A673 (cell line): ENCODE results near the gene RASAL2. TPM values are rescaled to one million over a fixed set of nuclear protein-coding genes. Genes with fewer than 3 reads are reported as not detected.

Experiments
- BruUV-seq: library from RNA; stranded (reverse); fragments of 400-500 nt; replicated peaks from 2 replicates; lab custom pipeline; 2021; lab: Mats Ljungman, UMichigan
- CTCF ChIA-PET: fragments of 300-600 bp; sonication (Branson Sonifier 250); formaldehyde crosslinking; loops from one replicate; lab custom pipeline; 2022; ENCODE audit warnings: antibody characterized with exemption; lab: Charles Lee
- POLR2A ChIA-PET: fragments of 300-600 bp; sonication (Branson Sonifier 250); formaldehyde crosslinking; loops from one replicate; lab custom pipeline; 2022; ENCODE audit warnings: antibody characterized with exemption; ENCODE audit not compliant: low non-redundant PET; lab: Charles Lee
- DNase-seq: peaks from one replicate; pipeline ENCODE4 v3.0.0-alpha.2; 2015; ENCODE audit warnings: low spot score
- H3K27ac ChIP-seq: fragments of 200-600 bp; sonication (generic); 2 replicates; pipeline ENCODE4 v1.5.1; 2016; ENCODE audit warnings: mixed run types, low read depth, mild to moderate bottlenecking, mixed read lengths, antibody characterized with exemption, low read length; ENCODE audit not compliant: poor library complexity, severe bottlenecking
- H3K27me3 ChIP-seq: fragments of 200-600 bp; sonication (generic); replicated peaks from 2 replicates; pipeline ENCODE4 v1.6.1; 2017; ENCODE audit warnings: mixed run types, low read depth, mild to moderate bottlenecking, mixed read lengths, antibody characterized with exemption, low read length; ENCODE audit not compliant: insufficient read depth, poor library complexity
- H3K36me3 ChIP-seq: fragments of 200-600 bp; sonication (generic); 2 replicates; pipeline ENCODE4 v1.6.1; 2016; ENCODE audit warnings: mixed run types, mild to moderate bottlenecking, mixed read lengths, antibody characterized with exemption, low read length; ENCODE audit not compliant: insufficient read depth, poor library complexity, severe bottlenecking
- H3K4me1 ChIP-seq: fragments of 200-600 bp; sonication (generic); 2 replicates; pipeline ENCODE4 v1.6.1; 2017; ENCODE audit warnings: mixed run types, mild to moderate bottlenecking, mixed read lengths, antibody characterized with exemption, low read length; ENCODE audit not compliant: insufficient read depth, poor library complexity, severe bottlenecking
- H3K4me3 ChIP-seq: fragments of 200-600 bp; sonication (generic); 2 replicates; pipeline ENCODE4 v1.5.1; 2016; ENCODE audit warnings: low read depth, mixed run types, mild to moderate bottlenecking, mixed read lengths, low read length; ENCODE audit not compliant: poor library complexity, severe bottlenecking
- H3K9me3 ChIP-seq: fragments of 200-600 bp; sonication (generic); 2 replicates; pipeline ENCODE4 v1.6.1; 2016; ENCODE audit warnings: mixed run types, low read depth, mild to moderate bottlenecking, mixed read lengths, antibody characterized with exemption, low read length; ENCODE audit not compliant: poor library complexity, severe bottlenecking
- EZH2 ChIP-seq: fragments of 200-600 bp; sonication (generic); IDR thresholded peaks from 2 replicates; pipeline ENCODE4 v1.6.1; 2017; ENCODE audit warnings: borderline replicate concordance, low read depth, mild to moderate bottlenecking, mixed read lengths, antibody characterized with exemption, low read length; ENCODE audit not compliant: poor library complexity, severe bottlenecking
- intact Hi-C: fragments of 100-400 bp; cut with micrococcal nuclease; formaldehyde crosslinking; loops from one replicate; pipeline ENCODE4 v1.10.0; 2022; ENCODE audit not compliant: unreplicated experiment
- total RNA-seq: library from RNA; stranded (reverse); gene quantifications from 2 replicates; pipeline ENCODE4 v1.2.3, GENCODE V29; 2021
- TF ChIP-seq, protein P1 (sequence below): fragments of 300-800, 200-600 bp; sonication (generic); conservative IDR thresholded peaks from 2 replicates; pipeline ENCODE4 v1.5.1; 2017; ENCODE audit warnings: low read depth, mild to moderate bottlenecking, antibody characterized with exemption, low read length, moderate library complexity, mixed read lengths

RASAL2 gene
- total RNA-seq, 1 experiment from 2014 or later: 8.3 TPM

DNA sequence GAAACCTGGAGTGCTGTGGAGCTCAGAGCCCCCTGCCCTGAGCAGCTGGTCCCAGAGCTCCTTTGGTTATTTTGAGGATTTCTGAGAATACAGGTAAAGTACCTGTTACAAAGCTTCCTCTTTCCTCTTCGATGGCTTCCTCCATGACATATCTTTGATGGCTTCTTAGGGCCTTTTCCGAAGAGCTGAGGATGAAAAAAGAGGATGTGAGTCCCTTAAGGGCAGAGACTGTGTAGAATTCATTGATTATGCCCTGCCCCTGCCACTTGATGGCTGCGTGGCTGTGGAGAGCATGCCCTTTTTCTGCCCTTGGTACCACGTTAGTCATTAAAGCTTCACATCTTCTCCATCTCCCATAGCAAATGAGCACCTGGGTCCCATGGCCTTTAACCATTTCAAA lies 433.2 kb downstream of the RASAL2 start:
- H3K9me3 ChIP-seq: no peaks in the 10 kb centered on the region
- intact Hi-C loops: loop anchor here (5.0 kb wide), 1 partner anchor 225 kb away; no protein-coding TSS in a partner anchor
- CTCF ChIA-PET: no interaction called here
- H3K27me3 ChIP-seq: no peaks in the 10 kb centered on the region
- TF ChIP-seq EZH2: no peak
- TF ChIP-seq, protein P1, sequence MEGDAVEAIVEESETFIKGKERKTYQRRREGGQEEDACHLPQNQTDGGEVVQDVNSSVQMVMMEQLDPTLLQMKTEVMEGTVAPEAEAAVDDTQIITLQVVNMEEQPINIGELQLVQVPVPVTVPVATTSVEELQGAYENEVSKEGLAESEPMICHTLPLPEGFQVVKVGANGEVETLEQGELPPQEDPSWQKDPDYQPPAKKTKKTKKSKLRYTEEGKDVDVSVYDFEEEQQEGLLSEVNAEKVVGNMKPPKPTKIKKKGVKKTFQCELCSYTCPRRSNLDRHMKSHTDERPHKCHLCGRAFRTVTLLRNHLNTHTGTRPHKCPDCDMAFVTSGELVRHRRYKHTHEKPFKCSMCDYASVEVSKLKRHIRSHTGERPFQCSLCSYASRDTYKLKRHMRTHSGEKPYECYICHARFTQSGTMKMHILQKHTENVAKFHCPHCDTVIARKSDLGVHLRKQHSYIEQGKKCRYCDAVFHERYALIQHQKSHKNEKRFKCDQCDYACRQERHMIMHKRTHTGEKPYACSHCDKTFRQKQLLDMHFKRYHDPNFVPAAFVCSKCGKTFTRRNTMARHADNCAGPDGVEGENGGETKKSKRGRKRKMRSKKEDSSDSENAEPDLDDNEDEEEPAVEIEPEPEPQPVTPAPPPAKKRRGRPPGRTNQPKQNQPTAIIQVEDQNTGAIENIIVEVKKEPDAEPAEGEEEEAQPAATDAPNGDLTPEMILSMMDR: no peak
- BruUV-seq: no TSS peak
- POLR2A ChIA-PET: no interaction called here
- no peak for DNase-seq
- H3K27ac ChIP-seq: no peak overlapping the region
- no peaks in the 10 kb centered on the region for H3K36me3 ChIP-seq
- no peak overlapping the region for H3K4me3 ChIP-seq
- peaks cover 11% of the 10 kb centered on the region for H3K4me1 ChIP-seq

DNA sequence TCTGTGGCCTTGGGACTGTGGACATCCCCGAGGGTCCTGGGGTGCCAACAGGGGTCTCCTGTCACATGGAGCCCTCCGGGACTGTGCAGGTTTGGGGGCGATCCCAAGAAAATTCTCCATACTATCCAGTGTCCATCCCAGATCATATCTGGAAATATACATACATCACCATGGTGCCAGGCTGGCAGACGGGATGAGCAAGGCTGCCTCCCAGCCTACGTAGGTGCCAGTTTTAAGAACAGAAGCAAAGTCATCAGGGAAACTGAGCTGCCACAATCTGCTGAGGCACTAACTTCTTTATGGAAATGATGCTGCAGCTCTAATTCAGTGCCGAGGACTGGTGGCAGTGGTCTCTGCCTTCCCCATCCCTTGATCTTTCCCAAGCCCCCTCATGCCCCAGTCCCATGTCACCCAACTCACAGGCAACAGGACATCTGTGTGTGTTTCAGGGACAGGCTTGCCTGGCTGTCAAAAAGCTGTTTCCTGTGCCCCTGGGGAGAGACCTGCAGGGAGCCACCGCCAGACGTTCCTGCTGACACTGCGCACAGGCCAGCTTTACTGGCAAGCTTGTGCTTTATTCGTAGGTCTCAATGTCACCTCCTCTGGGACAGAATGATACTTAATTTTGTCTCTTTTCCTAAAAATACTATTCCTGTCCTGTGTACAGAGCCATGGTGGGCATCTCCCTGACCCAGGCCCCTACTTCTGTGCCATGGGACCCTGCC lies 434.5 kb downstream of the RASAL2 start:
- no peak overlapping the region for H3K27ac ChIP-seq
- intact Hi-C loops: loop anchor here (5.0 kb wide), 1 partner anchor 226 kb away; no protein-coding TSS in a partner anchor
- no TSS peak for BruUV-seq
- H3K4me3 ChIP-seq: no peak overlapping the region
- CTCF ChIA-PET: interaction anchor here (0.6 kb wide), 1 partner anchor 27 kb away, joined by 4 read pairs; no protein-coding TSS in a partner anchor
- H3K27me3 ChIP-seq: no peaks in the 10 kb centered on the region
- TF ChIP-seq, protein P1: no peak
- TF ChIP-seq EZH2: no peak
- peak; percentile 81 for DNase-seq
- peaks cover 11% of the 10 kb centered on the region for H3K4me1 ChIP-seq
- POLR2A ChIA-PET: interaction anchor here (0.6 kb wide), 1 partner anchor 225 kb away, joined by 3 read pairs; no protein-coding TSS in a partner anchor
- no peaks in the 10 kb centered on the region for H3K9me3 ChIP-seq
- H3K36me3 ChIP-seq: no peaks in the 10 kb centered on the region

DNA sequence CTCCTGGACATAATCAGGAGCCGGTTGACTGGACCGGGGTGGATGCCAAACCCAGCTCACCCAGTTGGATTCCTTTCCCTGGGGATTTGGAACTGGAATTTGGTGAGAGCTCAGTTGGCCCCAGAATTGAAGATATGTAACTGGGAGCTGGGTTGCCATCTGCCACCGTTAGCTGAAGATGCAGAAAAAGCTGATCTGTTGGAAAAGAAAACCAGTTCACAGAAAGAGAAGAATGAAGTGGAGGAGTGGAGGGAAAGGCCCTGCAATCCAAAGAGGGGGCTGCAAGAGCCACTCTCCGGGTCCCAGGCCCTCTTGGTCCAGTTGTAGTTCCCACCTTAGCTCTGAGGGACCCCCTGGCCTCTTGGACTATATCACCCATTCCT lies 435.0 kb downstream of the RASAL2 start:
- Histone ChIP-seq H3K36me3 (no peaks in the 10 kb centered on the region), H3K4me1 (peaks cover 11% of the 10 kb centered on the region), H3K9me3 (no peaks in the 10 kb centered on the region), H3K4me3 (no peak overlapping the region), H3K27ac (no peak overlapping the region), H3K27me3 (no peaks in the 10 kb centered on the region)
- no TSS peak for BruUV-seq
- peak; percentile 25 for DNase-seq
- intact Hi-C loops: loop anchor here (5.0 kb wide), 1 partner anchor 227 kb away; no protein-coding TSS in a partner anchor
- ChIA-PET POLR2A (interaction anchor here (0.6 kb wide), 1 partner anchor 226 kb away, joined by 3 read pairs; no protein-coding TSS in a partner anchor), CTCF (interaction anchor here (0.6 kb wide), 1 partner anchor 27 kb away, joined by 4 read pairs; no protein-coding TSS in a partner anchor)
- TF ChIP-seq EZH2: no peak
- TF ChIP-seq, protein P1: no peak
